ENCODE results near the gene E2F4. TPM values are rescaled to one million over a fixed set of nuclear protein-coding genes. Genes with fewer than 3 reads are reported as not detected.

E2F4 gene
- total and polyA plus RNA-seq, 10 of the 15 experiments (the other 5 are each of a cell fraction or from before 2014, with no cell fraction given), result 11.7 to 132 (median 95.9) TPM

GRCh38 chr16:67183627-67184452 is 8.1 kb upstream of the E2F4 start, which contains the start of gene MATCAP1 (continued):
- peak; percentile 38; the same call in 1 of the 2 replicates for TF ChIP-seq PAX5 (IDR thresholded peaks at IDR 0.05; ENCODE audit: borderline replicate concordance, low read depth, low read length)
- no peak for TF ChIP-seq RUNX3 (IDR thresholded peaks at IDR 0.05; ENCODE audit: low read length)
- TF ChIP-seq, protein P1, sequence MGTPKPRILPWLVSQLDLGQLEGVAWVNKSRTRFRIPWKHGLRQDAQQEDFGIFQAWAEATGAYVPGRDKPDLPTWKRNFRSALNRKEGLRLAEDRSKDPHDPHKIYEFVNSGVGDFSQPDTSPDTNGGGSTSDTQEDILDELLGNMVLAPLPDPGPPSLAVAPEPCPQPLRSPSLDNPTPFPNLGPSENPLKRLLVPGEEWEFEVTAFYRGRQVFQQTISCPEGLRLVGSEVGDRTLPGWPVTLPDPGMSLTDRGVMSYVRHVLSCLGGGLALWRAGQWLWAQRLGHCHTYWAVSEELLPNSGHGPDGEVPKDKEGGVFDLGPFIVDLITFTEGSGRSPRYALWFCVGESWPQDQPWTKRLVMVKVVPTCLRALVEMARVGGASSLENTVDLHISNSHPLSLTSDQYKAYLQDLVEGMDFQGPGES (IDR thresholded peaks at IDR 0.05), result peak; percentile 81
- peak; percentile 93 for TF ChIP-seq CHD2 (IDR thresholded peaks at IDR 0.05; ENCODE audit: borderline replicate concordance, low read depth, low read length)
- peak; percentile 96 for TF ChIP-seq CREB1 (IDR thresholded peaks at IDR 0.05; ENCODE audit: low read depth)
- no peak; the same call in 1 of the 2 replicates for TF ChIP-seq MAX (IDR thresholded peaks at IDR 0.05; ENCODE audit: low read depth, low read length)
- TF ChIP-seq PKNOX1 (IDR thresholded peaks at IDR 0.05), result peak; percentile 99
- TF ChIP-seq, protein P2, sequence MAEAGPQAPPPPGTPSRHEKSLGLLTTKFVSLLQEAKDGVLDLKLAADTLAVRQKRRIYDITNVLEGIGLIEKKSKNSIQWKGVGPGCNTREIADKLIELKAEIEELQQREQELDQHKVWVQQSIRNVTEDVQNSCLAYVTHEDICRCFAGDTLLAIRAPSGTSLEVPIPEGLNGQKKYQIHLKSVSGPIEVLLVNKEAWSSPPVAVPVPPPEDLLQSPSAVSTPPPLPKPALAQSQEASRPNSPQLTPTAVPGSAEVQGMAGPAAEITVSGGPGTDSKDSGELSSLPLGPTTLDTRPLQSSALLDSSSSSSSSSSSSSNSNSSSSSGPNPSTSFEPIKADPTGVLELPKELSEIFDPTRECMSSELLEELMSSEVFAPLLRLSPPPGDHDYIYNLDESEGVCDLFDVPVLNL (IDR thresholded peaks at IDR 0.05; ENCODE audit: low read depth, low read length), result 0 out of 2 replicates have a peak, but pooled peaks have one; percentile 42
- peak; percentile 21; the same call in 1 of the 2 replicates for TF ChIP-seq ESRRA (IDR thresholded peaks at IDR 0.05; ENCODE audit: low read length)
- TF ChIP-seq JUND (IDR thresholded peaks at IDR 0.05; ENCODE audit: low read depth, low read length), result no peak
- peak; percentile 98 for TF ChIP-seq SP1 (IDR thresholded peaks at IDR 0.05; ENCODE audit: low read depth, low read length)
- TF ChIP-seq, protein P3, sequence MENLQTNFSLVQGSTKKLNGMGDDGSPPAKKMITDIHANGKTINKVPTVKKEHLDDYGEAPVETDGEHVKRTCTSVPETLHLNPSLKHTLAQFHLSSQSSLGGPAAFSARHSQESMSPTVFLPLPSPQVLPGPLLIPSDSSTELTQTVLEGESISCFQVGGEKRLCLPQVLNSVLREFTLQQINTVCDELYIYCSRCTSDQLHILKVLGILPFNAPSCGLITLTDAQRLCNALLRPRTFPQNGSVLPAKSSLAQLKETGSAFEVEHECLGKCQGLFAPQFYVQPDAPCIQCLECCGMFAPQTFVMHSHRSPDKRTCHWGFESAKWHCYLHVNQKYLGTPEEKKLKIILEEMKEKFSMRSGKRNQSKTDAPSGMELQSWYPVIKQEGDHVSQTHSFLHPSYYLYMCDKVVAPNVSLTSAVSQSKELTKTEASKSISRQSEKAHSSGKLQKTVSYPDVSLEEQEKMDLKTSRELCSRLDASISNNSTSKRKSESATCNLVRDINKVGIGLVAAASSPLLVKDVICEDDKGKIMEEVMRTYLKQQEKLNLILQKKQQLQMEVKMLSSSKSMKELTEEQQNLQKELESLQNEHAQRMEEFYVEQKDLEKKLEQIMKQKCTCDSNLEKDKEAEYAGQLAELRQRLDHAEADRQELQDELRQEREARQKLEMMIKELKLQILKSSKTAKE (IDR thresholded peaks at IDR 0.05; ENCODE audit: low read depth, poor library complexity, severe bottlenecking), result no peak
- TF ChIP-seq RCOR1 (conservative IDR thresholded peaks at IDR 0.05; ENCODE audit: low read depth, low read length), result no peak
- peak; percentile 96 for TF ChIP-seq HDGF (IDR thresholded peaks at IDR 0.05)
- TF ChIP-seq IKZF1 (conservative IDR thresholded peaks at IDR 0.05), result peak; percentile 68
- TF ChIP-seq KAT2A (conservative IDR thresholded peaks at IDR 0.05; ENCODE audit: control insufficient read depth, low read depth, low read length), result no peak
- TF ChIP-seq ZNF592 (IDR thresholded peaks at IDR 0.05), result no peak
- peak; percentile 78; the same call in 1 of the 2 replicates for TF ChIP-seq RB1 (IDR thresholded peaks at IDR 0.05; ENCODE audit: borderline replicate concordance)
- TF ChIP-seq TCF7 (IDR thresholded peaks at IDR 0.05; ENCODE audit: borderline replicate concordance), result no peak
- TF ChIP-seq GATAD2B (conservative IDR thresholded peaks at IDR 0.05; ENCODE audit: low read depth), result no peak; the same call in 1 of the 2 replicates
